ENCODE data around the gene PEX10.

DNA sequence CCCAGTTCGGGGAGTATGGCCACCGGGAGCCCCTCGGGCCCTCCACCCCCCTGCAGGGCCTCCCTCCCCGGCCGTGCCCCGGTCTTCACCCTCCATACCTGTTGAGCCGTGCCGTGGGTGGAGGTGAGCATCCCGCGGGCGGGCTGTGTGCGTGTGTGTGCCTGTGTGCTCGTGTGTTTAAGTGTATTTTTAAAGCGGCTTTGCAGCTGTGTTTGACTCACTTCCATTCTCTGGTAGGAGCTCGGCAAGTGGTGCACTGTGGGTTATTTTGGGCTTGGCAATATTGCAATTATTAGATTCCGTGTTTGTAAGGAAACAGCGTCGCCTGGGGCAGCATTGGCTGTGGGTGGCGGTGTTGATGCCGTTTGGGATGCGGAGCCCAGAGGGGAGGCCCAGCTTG lies 43.4 kb upstream of the PEX10 start:
- TF ChIP-seq, protein P1, sequence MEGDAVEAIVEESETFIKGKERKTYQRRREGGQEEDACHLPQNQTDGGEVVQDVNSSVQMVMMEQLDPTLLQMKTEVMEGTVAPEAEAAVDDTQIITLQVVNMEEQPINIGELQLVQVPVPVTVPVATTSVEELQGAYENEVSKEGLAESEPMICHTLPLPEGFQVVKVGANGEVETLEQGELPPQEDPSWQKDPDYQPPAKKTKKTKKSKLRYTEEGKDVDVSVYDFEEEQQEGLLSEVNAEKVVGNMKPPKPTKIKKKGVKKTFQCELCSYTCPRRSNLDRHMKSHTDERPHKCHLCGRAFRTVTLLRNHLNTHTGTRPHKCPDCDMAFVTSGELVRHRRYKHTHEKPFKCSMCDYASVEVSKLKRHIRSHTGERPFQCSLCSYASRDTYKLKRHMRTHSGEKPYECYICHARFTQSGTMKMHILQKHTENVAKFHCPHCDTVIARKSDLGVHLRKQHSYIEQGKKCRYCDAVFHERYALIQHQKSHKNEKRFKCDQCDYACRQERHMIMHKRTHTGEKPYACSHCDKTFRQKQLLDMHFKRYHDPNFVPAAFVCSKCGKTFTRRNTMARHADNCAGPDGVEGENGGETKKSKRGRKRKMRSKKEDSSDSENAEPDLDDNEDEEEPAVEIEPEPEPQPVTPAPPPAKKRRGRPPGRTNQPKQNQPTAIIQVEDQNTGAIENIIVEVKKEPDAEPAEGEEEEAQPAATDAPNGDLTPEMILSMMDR (IDR thresholded peaks at IDR 0.05), result no peak
- TF ChIP-seq POLR2A (IDR thresholded peaks at IDR 0.05), result no peak

All from esophagus squamous epithelium (tissue), 4 donors.